ENCODE results near the gene PRSS22. TPM values are rescaled to one million over a fixed set of nuclear protein-coding genes. Genes with fewer than 3 reads are reported as not detected.

PRSS22 gene
- total and polyA plus RNA-seq, 10 of the 15 experiments (the other 5 are each of a cell fraction or from before 2014, with no cell fraction given), result not detected

GRCh38 chr16:2828876-2829430 is 29.0 kb downstream of the PRSS22 start:
- no peak overlapping the region for H3K4me2 ChIP-seq (ENCODE audit: control insufficient read depth, insufficient read depth)
- H2AFZ ChIP-seq (ENCODE audit: control insufficient read depth, low read depth, low read length), result no peak overlapping the region
- H3K79me2 ChIP-seq (ENCODE audit: control insufficient read depth, insufficient read depth, low read length), result no peaks in the 10 kb centered on the region
- no peak overlapping the region for H3K27ac ChIP-seq (ENCODE audit: control insufficient read depth, insufficient read depth)
- in situ Hi-C loops (cut with MboI), result no loop called here
- no peak overlapping the region for H3K9ac ChIP-seq (ENCODE audit: control insufficient read depth, insufficient read depth, low read length)
- 63% methylated on average over 17 of the region's 17 CpGs for WGBS (ENCODE audit: insufficient coverage, insufficient replicate concordance, low lambda C conversion rate, missing lambda C conversion rate)
- ATAC-seq, result no peak
- ChIA-PET SMC1A (ENCODE audit: uncharacterized antibody, unreplicated experiment) (no interaction called here), CTCF (interaction anchor here (1.8 kb wide), 1 partner anchor 39 kb away, joined by 4 read pairs; no protein-coding TSS in a partner anchor), POLR2A (no interaction called here), RAD21 (ENCODE audit: unreplicated experiment) (no interaction called here)
- BruUV-seq (replicated peaks), result no TSS peak
- H3K9me3 ChIP-seq (replicated peaks; ENCODE audit: control insufficient read depth, insufficient read depth, low read length), result no peaks in the 10 kb centered on the region
- no peaks in the 10 kb centered on the region for H3K27me3 ChIP-seq (replicated peaks in 1 of 2; ENCODE audit: control insufficient read depth in 2 of 2, insufficient read depth in 2 of 2, low read length in 1 of 2)
- FAIRE-seq, result no peak
- intact Hi-C loops (cut with micrococcal nuclease; ENCODE audit: unreplicated experiment), result no loop called here
- peaks cover 4% of the 10 kb centered on the region; the same call in 1 of the 2 replicates for H3K4me1 ChIP-seq (ENCODE audit: control insufficient read depth, insufficient read depth, low read length)
- no peaks in the 10 kb centered on the region for H4K20me1 ChIP-seq (ENCODE audit: control insufficient read depth, insufficient read depth)
- no peak overlapping the region for H3K4me3 ChIP-seq
- H3K36me3 ChIP-seq (ENCODE audit: control insufficient read depth in 2 of 2, insufficient read depth in 2 of 2, low read length in 1 of 2), result no peaks in the 10 kb centered on the region
- no peak for DNase-seq (ENCODE audit: low read depth, low spot score)
- TF ChIP-seq MTA2 (IDR thresholded peaks at IDR 0.05; ENCODE audit: low read depth), result no peak
- TF ChIP-seq MEF2A (IDR thresholded peaks at IDR 0.05; ENCODE audit: insufficient read depth, low read depth, low read length), result no peak
- TF ChIP-seq CREB1 (IDR thresholded peaks at IDR 0.05; ENCODE audit: low read depth), result no peak
- no peak for TF ChIP-seq POLR2AphosphoS5 (IDR thresholded peaks at IDR 0.05; ENCODE audit: low read length)
- TF ChIP-seq RFX5 (IDR thresholded peaks at IDR 0.05; ENCODE audit: low read depth, low read length), result no peak
- no peak for TF ChIP-seq ESRRA (IDR thresholded peaks at IDR 0.05; ENCODE audit: low read length)
- TF ChIP-seq TCF7 (IDR thresholded peaks at IDR 0.05; ENCODE audit: borderline replicate concordance), result no peak
- TF ChIP-seq ZNF274 (IDR thresholded peaks at IDR 0.05; ENCODE audit: insufficient read depth, insufficient read length), result no peak
- TF ChIP-seq MAX (IDR thresholded peaks at IDR 0.05; ENCODE audit: low read depth, low read length), result no peak
- no peak for TF ChIP-seq ZBTB40 (IDR thresholded peaks at IDR 0.05; ENCODE audit: borderline replicate concordance)
- no peak for TF ChIP-seq SIX5 (IDR thresholded peaks at IDR 0.05; ENCODE audit: low read depth, low read length, severe bottlenecking)
- TF ChIP-seq JUND (IDR thresholded peaks at IDR 0.05; ENCODE audit: low read depth, low read length), result no peak
- no peak for TF ChIP-seq SMAD1 (IDR thresholded peaks at IDR 0.05; ENCODE audit: low read depth, partially characterized antibody)
- no peak for TF ChIP-seq CEBPB (IDR thresholded peaks at IDR 0.05; ENCODE audit: borderline replicate concordance in 1 of 2, low read depth in 2 of 2, low read length in 2 of 2)
- no peak for TF ChIP-seq ZZZ3 (IDR thresholded peaks at IDR 0.05; ENCODE audit: control insufficient read depth, insufficient read length, low read depth)
- no peak for TF ChIP-seq ZBTB4 (CRISPR knock-in tag; IDR thresholded peaks at IDR 0.05)

Data from GM12878 (cell line).